HEK293 (cell line): Measurements from ENCODE around the gene CLCN1.

ENCODE experiments used
- BCL11B ChIP-seq: fragments of 450-650 bp; formaldehyde crosslinking; IDR thresholded peaks from 2 replicates; pipeline ENCODE4 v1.5.1; 2016; ENCODE audit warnings: low read depth, missing biosample characterization, missing genetic modification characterization
- GFI1B ChIP-seq: fragments of 450-650 bp; formaldehyde crosslinking; IDR thresholded peaks from 2 replicates; pipeline ENCODE4 v1.5.1; 2016; ENCODE audit warnings: missing biosample characterization, missing genetic modification characterization
- GLI2 ChIP-seq: fragments of 450-650 bp; formaldehyde crosslinking; IDR thresholded peaks from 2 replicates; pipeline ENCODE4; 2017; ENCODE audit warnings: missing biosample characterization, missing genetic modification characterization, low read depth, borderline replicate concordance
- KLF8 ChIP-seq: fragments of 450-650 bp; formaldehyde crosslinking; IDR thresholded peaks from 2 replicates; pipeline ENCODE4 v1.5.1; 2016; ENCODE audit warnings: missing biosample characterization, missing genetic modification characterization
- PRDM10 ChIP-seq: fragments of 450-650 bp; formaldehyde crosslinking; IDR thresholded peaks from 2 replicates; pipeline ENCODE4 v1.5.1; 2016; ENCODE audit warnings: missing biosample characterization, missing genetic modification characterization
- PRDM2 ChIP-seq: fragments of 450-650 bp; formaldehyde crosslinking; IDR thresholded peaks from 2 replicates; pipeline ENCODE4 v1.5.1; 2016; ENCODE audit warnings: missing biosample characterization, missing genetic modification characterization, borderline replicate concordance
- REPIN1 ChIP-seq: fragments of 450-650 bp; formaldehyde crosslinking; IDR thresholded peaks from 2 replicates; pipeline ENCODE4 v1.5.1; 2017; ENCODE audit warnings: missing biosample characterization, missing genetic modification characterization, low read depth
- SP2 ChIP-seq: fragments of 450-650 bp; formaldehyde crosslinking; IDR thresholded peaks from 2 replicates; pipeline ENCODE4 v1.5.1; 2016; ENCODE audit warnings: missing biosample characterization, missing genetic modification characterization
- ZNF24 ChIP-seq: fragments of 450-650 bp; formaldehyde crosslinking; IDR thresholded peaks from 2 replicates; pipeline ENCODE4 v1.5.1; 2016; ENCODE audit warnings: missing biosample characterization, missing genetic modification characterization
- ZNF292 ChIP-seq: fragments of 450-650 bp; formaldehyde crosslinking; IDR thresholded peaks from 2 replicates; pipeline ENCODE4 v1.5.1; 2016; ENCODE audit warnings: low read depth, missing biosample characterization, missing genetic modification characterization, borderline replicate concordance
- ZNF398 ChIP-seq: fragments of 450-650 bp; formaldehyde crosslinking; IDR thresholded peaks from 2 replicates; pipeline ENCODE4 v1.5.1; 2017; ENCODE audit warnings: missing biosample characterization, missing genetic modification characterization
- ZNF404 ChIP-seq: fragments of 450-650 bp; formaldehyde crosslinking; IDR thresholded peaks from 2 replicates; pipeline ENCODE4 v1.5.1; 2017; ENCODE audit warnings: missing biosample characterization, missing genetic modification characterization
- ZNF433 ChIP-seq: fragments of 450-650 bp; formaldehyde crosslinking; IDR thresholded peaks from 2 replicates; pipeline ENCODE4 v1.5.1; 2016; ENCODE audit warnings: missing biosample characterization, missing genetic modification characterization, low read depth
- ZNF488 ChIP-seq: fragments of 450-650 bp; formaldehyde crosslinking; IDR thresholded peaks from 2 replicates; pipeline ENCODE4 v1.5.1; 2016; ENCODE audit warnings: missing biosample characterization, missing genetic modification characterization
- ZNF621 ChIP-seq: fragments of 450-650 bp; formaldehyde crosslinking; IDR thresholded peaks from 2 replicates; pipeline ENCODE4 v1.5.1; 2017; ENCODE audit warnings: missing biosample characterization, missing genetic modification characterization
- ZNF624 ChIP-seq: fragments of 450-650 bp; formaldehyde crosslinking; IDR thresholded peaks from 2 replicates; pipeline ENCODE4 v1.5.1; 2017; ENCODE audit warnings: missing biosample characterization, missing genetic modification characterization
- ZNF658 ChIP-seq: fragments of 450-650 bp; formaldehyde crosslinking; IDR thresholded peaks from 2 replicates; pipeline ENCODE4; 2016; ENCODE audit warnings: missing biosample characterization, missing genetic modification characterization
- ZNF660 ChIP-seq: fragments of 450-650 bp; IDR thresholded peaks from 2 replicates; pipeline ENCODE4 v1.5.1; 2018; ENCODE audit warnings: missing biosample characterization, mild to moderate bottlenecking, missing genetic modification characterization
- ZNF777 ChIP-seq: fragments of 450-650 bp; formaldehyde crosslinking; IDR thresholded peaks from 2 replicates; pipeline ENCODE4 v1.5.1; 2017; ENCODE audit warnings: missing biosample characterization, missing genetic modification characterization, borderline replicate concordance
- ZNF792 ChIP-seq: fragments of 450-650 bp; formaldehyde crosslinking; IDR thresholded peaks from 2 replicates; pipeline ENCODE4 v1.5.1; 2016; ENCODE audit warnings: missing biosample characterization, missing genetic modification characterization
- ZNF843 ChIP-seq: fragments of 450-650 bp; formaldehyde crosslinking; IDR thresholded peaks from 2 replicates; pipeline ENCODE4 v1.5.1; 2016; ENCODE audit warnings: missing biosample characterization, missing genetic modification characterization
- ZSCAN16 ChIP-seq: fragments of 450-650 bp; formaldehyde crosslinking; IDR thresholded peaks from 2 replicates; pipeline ENCODE4 v1.5.1; 2016; ENCODE audit warnings: missing biosample characterization, missing genetic modification characterization
- ZSCAN18 ChIP-seq: fragments of 450-650 bp; formaldehyde crosslinking; IDR thresholded peaks from 2 replicates; pipeline ENCODE4 v1.5.1; 2016; ENCODE audit warnings: missing biosample characterization, missing genetic modification characterization
- ZSCAN30 ChIP-seq: fragments of 450-650 bp; IDR thresholded peaks from 2 replicates; pipeline ENCODE4 v1.5.1; 2018; ENCODE audit warnings: missing biosample characterization, mild to moderate bottlenecking, missing genetic modification characterization, moderate library complexity
- ZSCAN5A ChIP-seq: fragments of 450-650 bp; formaldehyde crosslinking; IDR thresholded peaks from 2 replicates; pipeline ENCODE4 v1.5.1; 2016; ENCODE audit warnings: missing biosample characterization, missing genetic modification characterization

Gene CLCN1

GRCh38 chr7:143381427-143382125 is 65.7 kb downstream of the CLCN1 start (continued):
- TF ChIP-seq PRDM10 (peak; percentile 89), GLI2 (tag by site-specific recombination) (no peak), ZNF292 (tag by site-specific recombination) (no peak), ZNF404 (tag by site-specific recombination) (no peak), ZNF843 (tag by site-specific recombination) (0 out of 2 replicates have a peak, but pooled peaks have one; percentile 33), GFI1B (no peak), ZSCAN5A (tag by site-specific recombination) (no peak), SP2 (tag by site-specific recombination) (no peak), ZNF24 (tag by site-specific recombination) (no peak), ZNF621 (tag by site-specific recombination) (no peak), BCL11B (tag by site-specific recombination) (no peak), ZNF398 (tag by site-specific recombination) (peak; percentile 49), ZSCAN16 (tag by site-specific recombination) (no peak), REPIN1 (no peak), ZNF488 (tag by site-specific recombination) (no peak), PRDM2 (no peak), ZNF624 (no peak), ZNF433 (tag by site-specific recombination) (no peak), ZSCAN18 (tag by site-specific recombination) (no peak), KLF8 (peak; percentile 64), ZNF658 (tag by site-specific recombination) (no peak), ZSCAN30 (tag by site-specific recombination) (no peak), ZNF660 (tag by site-specific recombination) (no peak), ZNF777 (tag by site-specific recombination) (no peak), ZNF792 (tag by site-specific recombination) (no peak)
